NCI-H1417 treated with DMSO at 0.1 percent for 48 hours (cell line): ENCODE measurements around the gene PROSER2.
"Not testable (repeated sequence)": the region's sequence is repeated elsewhere in the genome, so short reads cannot be mapped to it uniquely, and the experiment has no call there.

Source experiments
- DNase-seq: peaks from one replicate; lab custom pipeline; 2025; lab: John Stamatoyannopoulos, UW

Gene PROSER2

GRCh38 chr10:11885437-11886137 is 62.4 kb downstream of the PROSER2 start:
- DNase-seq: no peak

DNA sequence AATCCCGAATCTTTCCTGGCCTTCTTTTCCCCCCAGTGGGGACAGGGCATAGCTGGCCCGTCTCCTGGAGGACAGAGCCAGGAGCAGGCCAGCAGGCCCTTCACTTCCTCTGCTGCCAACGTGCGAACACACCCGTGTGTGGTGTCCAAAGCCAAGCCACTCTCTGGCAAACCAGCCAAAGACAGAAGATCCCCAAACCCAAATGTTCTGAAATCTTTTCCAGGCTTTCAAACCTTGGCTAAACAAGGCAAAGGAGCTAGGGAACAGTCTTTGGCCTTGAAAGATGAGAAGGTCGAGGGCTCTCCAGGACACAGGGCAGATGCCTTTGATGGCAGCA is 63.0 kb downstream of the PROSER2 start:
- no peak for DNase-seq

GRCh38 chr10:11886851-11887250 is 63.7 kb downstream of the PROSER2 start:
- DNase-seq: no peak

- no peak for DNase-seq
Observed at GRCh38 chr10:11887381-11888227, 64.4 kb downstream of the PROSER2 start.

DNA sequence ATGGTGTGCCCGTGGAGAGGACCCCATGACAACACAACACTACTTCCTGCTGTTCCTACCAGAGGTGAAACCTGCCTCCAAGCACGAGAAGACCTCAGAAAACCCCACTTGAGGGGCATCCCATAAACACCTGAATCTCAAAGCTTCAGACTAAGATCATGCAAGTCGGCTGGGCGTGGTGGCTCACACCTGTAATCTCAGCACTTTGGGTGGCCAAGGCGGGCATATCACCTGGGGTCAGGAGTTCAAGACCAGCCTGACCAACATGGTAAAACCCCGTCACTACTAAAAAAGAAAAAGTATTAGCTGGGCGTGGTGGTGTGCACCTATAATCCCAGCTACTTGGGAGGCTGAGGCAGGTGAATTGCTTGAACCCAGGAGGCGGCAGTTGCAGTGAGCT is 66.1 kb downstream of the PROSER2 start:
- DNase-seq: not testable (repeated sequence)

DNA sequence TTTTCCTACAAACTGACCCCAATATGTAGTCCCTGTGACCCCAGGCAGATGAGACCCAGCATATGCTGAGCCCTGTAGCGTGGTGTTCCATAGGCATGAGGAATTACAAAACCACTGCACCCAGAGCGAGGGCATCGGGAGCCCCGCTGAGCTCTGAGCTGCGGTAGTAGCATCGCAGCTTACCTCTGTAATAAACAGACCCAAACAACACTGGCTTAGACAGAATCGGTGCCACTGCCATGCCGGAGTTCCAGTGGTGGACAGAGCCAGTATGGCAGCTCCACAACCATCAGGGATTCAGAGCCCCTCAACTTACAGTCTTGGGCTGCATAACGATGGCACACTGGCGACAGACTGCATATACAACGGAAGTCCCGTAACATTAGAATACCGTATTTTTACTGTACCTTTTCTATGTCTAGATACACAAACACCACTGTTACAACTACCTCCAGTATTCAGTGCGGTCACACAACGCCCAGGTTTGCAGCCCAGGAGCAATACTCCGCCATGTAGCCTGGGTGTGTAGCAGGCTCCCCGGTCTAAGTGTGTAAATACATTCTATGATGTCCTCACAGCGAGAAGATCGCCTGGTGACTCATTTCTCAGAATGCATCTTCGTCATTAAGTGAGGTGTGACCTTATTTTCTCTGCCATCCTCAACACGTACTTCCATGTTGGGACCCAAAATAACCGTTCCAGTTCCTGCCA is 68.8 kb downstream of the PROSER2 start:
- no peak for DNase-seq

DNA sequence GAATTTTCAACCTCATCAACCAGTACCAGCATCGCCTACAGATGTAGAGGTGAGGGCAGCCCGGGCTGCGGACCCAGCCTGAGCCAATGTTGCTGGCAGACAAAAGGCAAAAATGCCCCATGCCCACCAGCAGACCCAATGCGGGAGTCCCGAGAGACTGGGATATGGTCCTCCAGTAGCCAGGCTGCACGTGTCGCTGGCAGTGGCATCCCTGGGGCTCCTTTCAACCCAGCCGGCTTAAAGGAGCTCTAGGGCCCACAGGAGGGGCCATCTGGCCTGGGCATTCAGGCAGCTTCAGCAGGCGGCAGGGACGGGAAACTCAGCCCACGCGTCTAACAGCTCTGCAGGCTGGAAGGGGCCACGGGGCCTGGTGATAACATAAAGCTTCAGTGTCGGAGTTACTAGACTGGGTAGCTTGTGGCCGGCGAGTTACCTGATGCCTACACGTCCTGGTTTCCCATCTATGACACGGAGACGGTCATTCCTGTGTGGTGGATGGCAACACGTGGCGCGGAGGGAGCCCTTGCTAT is 70.7 kb downstream of the PROSER2 start:
- no peak for DNase-seq

- no peak for DNase-seq
Observed at GRCh38 chr10:11894381-11895107, 71.4 kb downstream of the PROSER2 start.

DNA sequence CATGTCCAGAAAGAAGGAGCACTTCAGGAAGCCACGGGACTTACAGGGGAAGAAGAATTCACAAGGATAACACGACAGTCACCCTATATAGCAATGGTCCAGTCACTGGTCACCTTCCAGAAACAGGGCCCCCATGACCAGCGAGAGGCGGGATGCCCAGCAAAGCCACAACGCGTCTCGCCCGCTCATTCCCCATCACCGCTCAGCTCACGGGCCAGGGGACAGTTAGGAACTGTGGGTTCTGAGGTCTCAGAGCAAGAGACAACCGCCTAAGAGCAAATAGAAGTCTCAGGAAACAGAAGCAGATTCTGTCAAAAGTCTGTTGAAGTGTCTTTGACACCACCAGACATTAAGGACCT is 71.9 kb downstream of the PROSER2 start:
- no peak for DNase-seq

DNA sequence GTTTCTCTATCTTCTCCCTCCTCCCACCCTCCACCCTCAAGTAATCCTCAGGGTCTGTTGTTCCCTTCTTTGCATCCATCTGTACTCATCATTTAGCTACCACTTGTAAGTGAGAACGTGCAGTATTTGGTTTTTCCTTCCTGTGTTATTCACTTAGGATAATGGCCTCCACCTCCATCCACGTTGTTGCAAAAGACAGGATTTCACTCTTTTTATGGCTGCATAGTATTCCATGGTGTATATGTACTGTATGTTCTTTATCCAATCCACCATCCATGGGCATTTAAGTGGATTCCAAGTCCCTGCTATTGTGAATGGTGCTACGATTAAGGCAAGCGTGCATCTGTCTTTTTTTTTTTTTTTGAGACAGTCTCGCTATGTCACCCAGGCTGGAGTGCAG is 72.4 kb downstream of the PROSER2 start:
- no peak for DNase-seq

GRCh38 chr10:11896549-11897200 is 73.5 kb downstream of the PROSER2 start:
- DNase-seq: no peak

DNA sequence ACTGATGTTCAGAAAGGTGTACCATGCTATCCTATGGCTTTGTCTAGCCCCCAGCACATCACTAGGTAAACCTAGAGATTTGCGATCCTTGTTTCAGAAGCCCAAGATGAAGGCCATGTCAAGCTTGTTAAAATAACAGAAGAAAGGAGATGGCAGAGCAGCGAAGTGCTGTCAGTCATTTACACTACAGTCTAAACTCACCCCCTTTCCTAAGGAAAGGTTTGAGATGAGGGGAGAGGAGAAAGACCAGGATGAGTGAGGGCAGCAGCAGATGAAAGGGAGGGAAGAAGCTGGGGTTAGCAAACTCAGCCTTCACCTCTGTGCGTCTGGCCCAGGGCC is 74.8 kb downstream of the PROSER2 start:
- no peak for DNase-seq

- DNase-seq: no peak
Observed at GRCh38 chr10:11898372-11899066, 75.4 kb downstream of the PROSER2 start.

DNA sequence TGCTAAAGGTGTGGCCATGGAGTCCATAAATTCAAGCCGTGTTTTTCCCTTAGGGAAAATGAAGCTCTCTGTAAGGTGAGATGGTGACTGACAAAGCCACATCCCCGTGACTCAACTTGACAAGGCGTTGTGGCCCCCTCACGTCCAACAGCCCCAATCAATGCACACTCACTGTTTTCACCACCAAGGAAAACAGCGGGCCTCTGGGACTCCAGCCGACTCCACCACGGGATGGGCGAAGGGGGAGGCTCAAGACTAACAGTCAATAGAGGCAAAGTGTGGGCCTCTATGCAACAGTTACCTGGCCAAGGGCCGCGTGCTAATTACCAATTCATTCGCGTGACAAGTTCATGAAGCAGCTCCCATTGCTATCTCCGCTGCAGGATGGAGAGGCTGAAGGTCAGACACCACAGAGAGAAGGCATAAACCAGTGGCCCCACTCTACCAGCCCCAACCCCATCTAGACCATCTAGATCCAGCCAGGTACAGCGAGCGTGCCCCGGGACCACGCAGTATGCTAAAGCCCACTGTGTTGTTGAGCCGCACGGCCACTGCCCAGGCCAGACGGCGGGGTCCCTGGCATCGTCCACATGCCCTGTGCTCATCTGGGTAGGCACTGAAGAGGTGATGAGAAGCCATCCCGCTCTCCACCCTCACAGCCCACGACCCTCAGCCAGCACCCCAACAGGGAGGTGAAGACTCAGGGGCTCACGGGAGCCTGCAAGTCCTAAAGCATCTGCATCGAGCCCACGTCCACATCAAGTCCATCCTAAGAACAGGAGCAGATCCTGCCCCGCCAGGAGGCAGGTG is 76.1 kb downstream of the PROSER2 start:
- DNase-seq: no peak

DNA sequence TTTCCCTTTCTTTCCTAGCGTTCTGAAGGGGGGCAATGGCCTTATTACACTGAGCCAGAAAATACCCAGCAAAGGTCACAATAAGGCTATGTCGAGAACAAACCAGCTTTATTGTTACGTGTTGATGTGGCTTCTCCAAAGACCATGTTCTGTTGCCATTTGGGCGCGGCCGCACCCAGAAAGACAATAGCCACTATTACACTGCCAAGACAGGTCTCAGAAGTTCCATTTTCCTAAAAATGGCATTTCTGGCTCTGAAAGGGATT is 77.8 kb downstream of the PROSER2 start:
- no peak for DNase-seq

DNA sequence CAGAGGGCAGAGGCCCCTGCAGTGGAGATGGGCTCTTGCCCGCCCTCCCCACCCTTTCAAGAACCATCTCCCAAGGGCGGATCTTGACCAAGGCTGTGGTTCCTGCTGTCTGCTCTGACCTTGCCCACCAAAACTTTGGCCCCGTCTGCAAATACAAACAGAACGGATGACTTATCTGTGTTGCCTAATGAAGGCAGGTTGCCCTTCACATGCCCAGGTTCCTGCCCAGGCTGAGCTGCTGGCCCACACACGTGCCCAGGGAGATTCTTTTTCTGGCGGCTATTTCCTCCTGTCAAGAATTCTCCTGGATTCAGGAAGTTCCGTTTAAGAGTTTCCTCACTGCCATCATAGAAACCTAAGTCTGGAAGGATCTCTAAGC is 78.3 kb downstream of the PROSER2 start:
- no peak for DNase-seq

DNA sequence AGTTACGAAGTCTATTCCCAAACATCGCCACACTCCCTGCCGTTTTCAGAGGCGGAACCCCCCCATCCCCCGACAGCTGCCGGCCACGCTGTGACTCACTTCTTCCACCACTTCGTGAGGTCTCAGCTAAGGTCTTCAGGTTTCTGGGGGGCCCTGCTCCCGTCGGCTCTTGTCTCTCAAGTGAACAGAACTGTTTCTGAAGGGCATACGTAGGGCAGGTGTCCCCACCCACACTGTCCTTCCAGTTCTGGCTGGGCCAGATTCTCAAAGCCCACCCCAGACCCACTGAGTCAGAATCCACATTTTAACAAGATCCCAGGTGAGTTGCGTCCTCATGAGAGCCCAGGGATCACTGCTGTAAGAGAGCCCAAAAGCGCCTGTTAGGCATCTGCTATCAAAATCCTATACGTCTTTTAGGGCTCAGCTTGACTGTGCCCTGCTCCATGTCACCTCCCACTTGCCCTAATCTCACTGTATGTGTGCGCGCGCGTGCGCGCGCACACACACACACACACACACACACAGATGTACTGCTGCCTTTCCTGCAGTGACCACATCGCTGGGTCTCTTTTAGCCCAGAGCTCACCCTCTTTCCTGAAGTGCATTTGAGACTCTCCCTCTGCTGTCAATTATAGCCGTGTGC is 78.8 kb downstream of the PROSER2 start:
- DNase-seq: no peak

DNA sequence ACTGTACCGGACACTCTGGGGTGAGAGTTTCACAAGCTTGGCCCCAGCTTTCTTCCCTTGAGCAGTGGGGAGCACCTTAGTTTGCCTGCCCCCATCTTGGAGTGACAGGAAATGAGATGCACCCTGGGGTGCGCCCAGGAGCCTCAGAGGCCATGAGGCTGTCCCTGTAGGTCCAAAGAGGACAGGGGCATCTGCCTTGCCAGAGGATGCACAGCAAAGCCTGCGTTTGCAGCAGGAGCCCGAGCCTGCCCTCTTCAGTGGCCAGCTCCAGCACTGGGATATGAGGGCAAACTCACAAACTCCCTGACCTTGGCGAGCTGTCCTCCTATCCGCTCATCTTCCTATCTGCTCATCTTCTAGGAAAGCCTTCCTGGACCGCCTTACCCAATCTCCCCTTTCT is 79.5 kb downstream of the PROSER2 start:
- no peak for DNase-seq

DNA sequence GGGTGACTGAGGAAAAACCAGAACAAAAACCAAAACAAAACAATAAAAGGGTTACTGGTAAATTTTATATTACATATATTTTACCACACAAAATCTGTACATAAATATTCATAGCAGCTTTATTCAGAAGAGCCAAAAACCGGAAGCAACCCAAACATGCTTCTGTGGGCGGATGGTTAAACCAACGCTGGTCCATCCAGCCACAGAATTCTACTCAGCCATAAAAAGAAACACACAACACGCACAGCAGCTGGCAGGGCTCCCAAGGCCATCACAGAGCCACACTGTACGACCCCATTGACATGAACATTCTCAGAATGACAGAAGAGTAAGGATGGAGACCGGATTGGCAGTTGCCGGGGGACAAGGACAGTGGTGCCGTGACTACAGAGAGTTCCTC is 83.6 kb downstream of the PROSER2 start:
- no peak for DNase-seq

DNA sequence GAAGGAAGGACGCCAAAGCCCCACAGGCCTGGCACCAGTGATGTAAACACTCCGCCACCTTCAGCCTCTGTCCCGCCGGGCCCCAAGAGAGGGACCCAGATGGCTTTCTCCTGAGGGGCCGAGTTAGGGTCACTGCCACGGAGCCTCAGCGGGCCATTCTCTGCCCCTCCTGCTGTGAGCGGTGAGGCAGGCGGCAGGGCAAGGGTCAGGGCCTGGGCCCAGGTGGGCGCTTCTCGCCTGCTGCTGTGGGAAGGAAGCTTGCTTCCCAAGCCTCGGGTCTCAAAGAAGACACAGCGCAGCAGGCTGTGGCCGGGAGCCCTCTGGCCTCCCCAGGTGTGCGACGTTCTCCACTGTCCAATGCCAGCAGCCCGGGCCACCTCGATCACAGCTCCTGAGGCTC is 84.8 kb downstream of the PROSER2 start:
- no peak for DNase-seq
